ENCODE results near the gene LRP1. TPM values are rescaled to one million over a fixed set of nuclear protein-coding genes. Genes with fewer than 3 reads are reported as not detected.

LRP1 gene
- total and polyA plus RNA-seq, 2 experiments from 2014 or later: 26.6 to 145 TPM

DNA sequence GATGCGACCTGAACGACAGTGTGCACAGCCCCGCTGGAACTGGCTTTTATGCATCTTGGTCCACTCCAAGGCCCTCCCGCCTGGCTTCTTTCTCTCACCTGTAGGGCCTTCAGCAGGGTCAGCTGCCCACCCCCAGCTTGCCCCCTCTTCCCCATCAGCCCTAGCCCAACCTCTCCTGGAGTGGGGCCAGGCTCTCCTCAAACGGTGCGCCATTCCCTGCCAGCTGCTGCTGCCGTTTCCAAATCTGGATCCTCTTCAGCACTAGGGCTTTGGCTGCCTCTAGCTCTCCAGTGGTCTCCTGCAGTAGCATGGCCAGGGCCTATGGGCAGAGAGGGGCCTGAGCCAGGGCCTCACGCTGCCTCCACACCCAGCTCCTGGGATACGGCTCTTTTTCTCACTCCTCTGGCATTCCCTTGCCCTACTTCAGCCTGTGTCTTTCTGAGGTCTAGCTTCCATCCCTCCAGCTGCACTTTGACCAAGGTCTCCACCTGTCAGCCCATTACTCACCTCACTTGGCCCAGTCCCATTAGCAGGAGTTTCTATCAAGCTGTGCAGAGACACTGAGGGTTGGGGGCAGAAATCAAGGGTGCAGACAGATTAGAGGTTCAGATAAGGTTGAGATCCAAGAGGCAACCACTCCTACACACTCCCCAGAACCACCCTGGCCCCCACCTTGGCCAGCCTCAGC, 22.1 kb upstream of the LRP1 start:
- Histone ChIP-seq H2AFZ (no peak overlapping the region), H3K27me3 (ENCODE audit: insufficient read depth) (no peaks in the 10 kb centered on the region), H3K36me3 (ENCODE audit: insufficient read depth) (no peaks in the 10 kb centered on the region), H3K4me2 (no peak overlapping the region), H3K27ac (ENCODE audit: low read depth) (no peak overlapping the region), H3K4me3 (no peak overlapping the region), H3K4me1 (ENCODE audit: insufficient read depth) (peaks cover 17% of the 10 kb centered on the region), H3F3A (replicated peaks; ENCODE audit: low read depth) (peaks cover 6% of the 10 kb centered on the region), H3K9me2 (ENCODE audit: insufficient read depth) (no peaks in the 10 kb centered on the region), H3K79me2 (replicated peaks; ENCODE audit: insufficient read depth) (peaks cover 9% of the 10 kb centered on the region), H4K20me1 (replicated peaks; ENCODE audit: insufficient read depth) (no peaks in the 10 kb centered on the region)
- peaks cover 12% of the 10 kb centered on the region for H3K27me3 Mint-ChIP-seq (ENCODE audit: insufficient read depth, low read depth, poor library complexity)
- ATAC-seq (no peak), DNase-seq (ENCODE audit: low spot score) (no peak)
- TF ChIP-seq POLR2AphosphoS5 (IDR thresholded peaks at IDR 0.05; ENCODE audit: low read depth) (no peak), STAT1 (IDR thresholded peaks at IDR 0.05; ENCODE audit: unreplicated experiment) (no peak), NANOG (IDR thresholded peaks at IDR 0.05; ENCODE audit: borderline replicate concordance) (no peak), CREB1 (CRISPR knock-in tag; IDR thresholded peaks at IDR 0.05; ENCODE audit: low read depth) (no peak), JUNB (IDR thresholded peaks at IDR 0.05; ENCODE audit: unreplicated experiment) (no peak), EZH2 (IDR thresholded peaks at IDR 0.05; ENCODE audit: low read depth, unreplicated experiment) (no peak), ZNF114 (CRISPR knock-in tag; IDR thresholded peaks at IDR 0.05) (no peak), ZNF331 (CRISPR knock-in tag; IDR thresholded peaks at IDR 0.05; ENCODE audit: low read depth) (no peak), EZH2phosphoT487 (IDR thresholded peaks at IDR 0.05; ENCODE audit: unreplicated experiment) (no peak)
- TF ChIP-seq, protein P1, sequence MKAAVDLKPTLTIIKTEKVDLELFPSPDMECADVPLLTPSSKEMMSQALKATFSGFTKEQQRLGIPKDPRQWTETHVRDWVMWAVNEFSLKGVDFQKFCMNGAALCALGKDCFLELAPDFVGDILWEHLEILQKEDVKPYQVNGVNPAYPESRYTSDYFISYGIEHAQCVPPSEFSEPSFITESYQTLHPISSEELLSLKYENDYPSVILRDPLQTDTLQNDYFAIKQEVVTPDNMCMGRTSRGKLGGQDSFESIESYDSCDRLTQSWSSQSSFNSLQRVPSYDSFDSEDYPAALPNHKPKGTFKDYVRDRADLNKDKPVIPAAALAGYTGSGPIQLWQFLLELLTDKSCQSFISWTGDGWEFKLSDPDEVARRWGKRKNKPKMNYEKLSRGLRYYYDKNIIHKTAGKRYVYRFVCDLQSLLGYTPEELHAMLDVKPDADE (IDR thresholded peaks at IDR 0.05): no peak
- TF ChIP-seq, protein P2, sequence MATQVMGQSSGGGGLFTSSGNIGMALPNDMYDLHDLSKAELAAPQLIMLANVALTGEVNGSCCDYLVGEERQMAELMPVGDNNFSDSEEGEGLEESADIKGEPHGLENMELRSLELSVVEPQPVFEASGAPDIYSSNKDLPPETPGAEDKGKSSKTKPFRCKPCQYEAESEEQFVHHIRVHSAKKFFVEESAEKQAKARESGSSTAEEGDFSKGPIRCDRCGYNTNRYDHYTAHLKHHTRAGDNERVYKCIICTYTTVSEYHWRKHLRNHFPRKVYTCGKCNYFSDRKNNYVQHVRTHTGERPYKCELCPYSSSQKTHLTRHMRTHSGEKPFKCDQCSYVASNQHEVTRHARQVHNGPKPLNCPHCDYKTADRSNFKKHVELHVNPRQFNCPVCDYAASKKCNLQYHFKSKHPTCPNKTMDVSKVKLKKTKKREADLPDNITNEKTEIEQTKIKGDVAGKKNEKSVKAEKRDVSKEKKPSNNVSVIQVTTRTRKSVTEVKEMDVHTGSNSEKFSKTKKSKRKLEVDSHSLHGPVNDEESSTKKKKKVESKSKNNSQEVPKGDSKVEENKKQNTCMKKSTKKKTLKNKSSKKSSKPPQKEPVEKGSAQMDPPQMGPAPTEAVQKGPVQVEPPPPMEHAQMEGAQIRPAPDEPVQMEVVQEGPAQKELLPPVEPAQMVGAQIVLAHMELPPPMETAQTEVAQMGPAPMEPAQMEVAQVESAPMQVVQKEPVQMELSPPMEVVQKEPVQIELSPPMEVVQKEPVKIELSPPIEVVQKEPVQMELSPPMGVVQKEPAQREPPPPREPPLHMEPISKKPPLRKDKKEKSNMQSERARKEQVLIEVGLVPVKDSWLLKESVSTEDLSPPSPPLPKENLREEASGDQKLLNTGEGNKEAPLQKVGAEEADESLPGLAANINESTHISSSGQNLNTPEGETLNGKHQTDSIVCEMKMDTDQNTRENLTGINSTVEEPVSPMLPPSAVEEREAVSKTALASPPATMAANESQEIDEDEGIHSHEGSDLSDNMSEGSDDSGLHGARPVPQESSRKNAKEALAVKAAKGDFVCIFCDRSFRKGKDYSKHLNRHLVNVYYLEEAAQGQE (IDR thresholded peaks at IDR 0.05; ENCODE audit: unreplicated experiment): no peak
- TF ChIP-seq, protein P3, sequence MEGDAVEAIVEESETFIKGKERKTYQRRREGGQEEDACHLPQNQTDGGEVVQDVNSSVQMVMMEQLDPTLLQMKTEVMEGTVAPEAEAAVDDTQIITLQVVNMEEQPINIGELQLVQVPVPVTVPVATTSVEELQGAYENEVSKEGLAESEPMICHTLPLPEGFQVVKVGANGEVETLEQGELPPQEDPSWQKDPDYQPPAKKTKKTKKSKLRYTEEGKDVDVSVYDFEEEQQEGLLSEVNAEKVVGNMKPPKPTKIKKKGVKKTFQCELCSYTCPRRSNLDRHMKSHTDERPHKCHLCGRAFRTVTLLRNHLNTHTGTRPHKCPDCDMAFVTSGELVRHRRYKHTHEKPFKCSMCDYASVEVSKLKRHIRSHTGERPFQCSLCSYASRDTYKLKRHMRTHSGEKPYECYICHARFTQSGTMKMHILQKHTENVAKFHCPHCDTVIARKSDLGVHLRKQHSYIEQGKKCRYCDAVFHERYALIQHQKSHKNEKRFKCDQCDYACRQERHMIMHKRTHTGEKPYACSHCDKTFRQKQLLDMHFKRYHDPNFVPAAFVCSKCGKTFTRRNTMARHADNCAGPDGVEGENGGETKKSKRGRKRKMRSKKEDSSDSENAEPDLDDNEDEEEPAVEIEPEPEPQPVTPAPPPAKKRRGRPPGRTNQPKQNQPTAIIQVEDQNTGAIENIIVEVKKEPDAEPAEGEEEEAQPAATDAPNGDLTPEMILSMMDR (conservative IDR thresholded peaks at IDR 0.05; ENCODE audit: low read depth in 2 of 2): no peak
- TF ChIP-seq, protein P4, sequence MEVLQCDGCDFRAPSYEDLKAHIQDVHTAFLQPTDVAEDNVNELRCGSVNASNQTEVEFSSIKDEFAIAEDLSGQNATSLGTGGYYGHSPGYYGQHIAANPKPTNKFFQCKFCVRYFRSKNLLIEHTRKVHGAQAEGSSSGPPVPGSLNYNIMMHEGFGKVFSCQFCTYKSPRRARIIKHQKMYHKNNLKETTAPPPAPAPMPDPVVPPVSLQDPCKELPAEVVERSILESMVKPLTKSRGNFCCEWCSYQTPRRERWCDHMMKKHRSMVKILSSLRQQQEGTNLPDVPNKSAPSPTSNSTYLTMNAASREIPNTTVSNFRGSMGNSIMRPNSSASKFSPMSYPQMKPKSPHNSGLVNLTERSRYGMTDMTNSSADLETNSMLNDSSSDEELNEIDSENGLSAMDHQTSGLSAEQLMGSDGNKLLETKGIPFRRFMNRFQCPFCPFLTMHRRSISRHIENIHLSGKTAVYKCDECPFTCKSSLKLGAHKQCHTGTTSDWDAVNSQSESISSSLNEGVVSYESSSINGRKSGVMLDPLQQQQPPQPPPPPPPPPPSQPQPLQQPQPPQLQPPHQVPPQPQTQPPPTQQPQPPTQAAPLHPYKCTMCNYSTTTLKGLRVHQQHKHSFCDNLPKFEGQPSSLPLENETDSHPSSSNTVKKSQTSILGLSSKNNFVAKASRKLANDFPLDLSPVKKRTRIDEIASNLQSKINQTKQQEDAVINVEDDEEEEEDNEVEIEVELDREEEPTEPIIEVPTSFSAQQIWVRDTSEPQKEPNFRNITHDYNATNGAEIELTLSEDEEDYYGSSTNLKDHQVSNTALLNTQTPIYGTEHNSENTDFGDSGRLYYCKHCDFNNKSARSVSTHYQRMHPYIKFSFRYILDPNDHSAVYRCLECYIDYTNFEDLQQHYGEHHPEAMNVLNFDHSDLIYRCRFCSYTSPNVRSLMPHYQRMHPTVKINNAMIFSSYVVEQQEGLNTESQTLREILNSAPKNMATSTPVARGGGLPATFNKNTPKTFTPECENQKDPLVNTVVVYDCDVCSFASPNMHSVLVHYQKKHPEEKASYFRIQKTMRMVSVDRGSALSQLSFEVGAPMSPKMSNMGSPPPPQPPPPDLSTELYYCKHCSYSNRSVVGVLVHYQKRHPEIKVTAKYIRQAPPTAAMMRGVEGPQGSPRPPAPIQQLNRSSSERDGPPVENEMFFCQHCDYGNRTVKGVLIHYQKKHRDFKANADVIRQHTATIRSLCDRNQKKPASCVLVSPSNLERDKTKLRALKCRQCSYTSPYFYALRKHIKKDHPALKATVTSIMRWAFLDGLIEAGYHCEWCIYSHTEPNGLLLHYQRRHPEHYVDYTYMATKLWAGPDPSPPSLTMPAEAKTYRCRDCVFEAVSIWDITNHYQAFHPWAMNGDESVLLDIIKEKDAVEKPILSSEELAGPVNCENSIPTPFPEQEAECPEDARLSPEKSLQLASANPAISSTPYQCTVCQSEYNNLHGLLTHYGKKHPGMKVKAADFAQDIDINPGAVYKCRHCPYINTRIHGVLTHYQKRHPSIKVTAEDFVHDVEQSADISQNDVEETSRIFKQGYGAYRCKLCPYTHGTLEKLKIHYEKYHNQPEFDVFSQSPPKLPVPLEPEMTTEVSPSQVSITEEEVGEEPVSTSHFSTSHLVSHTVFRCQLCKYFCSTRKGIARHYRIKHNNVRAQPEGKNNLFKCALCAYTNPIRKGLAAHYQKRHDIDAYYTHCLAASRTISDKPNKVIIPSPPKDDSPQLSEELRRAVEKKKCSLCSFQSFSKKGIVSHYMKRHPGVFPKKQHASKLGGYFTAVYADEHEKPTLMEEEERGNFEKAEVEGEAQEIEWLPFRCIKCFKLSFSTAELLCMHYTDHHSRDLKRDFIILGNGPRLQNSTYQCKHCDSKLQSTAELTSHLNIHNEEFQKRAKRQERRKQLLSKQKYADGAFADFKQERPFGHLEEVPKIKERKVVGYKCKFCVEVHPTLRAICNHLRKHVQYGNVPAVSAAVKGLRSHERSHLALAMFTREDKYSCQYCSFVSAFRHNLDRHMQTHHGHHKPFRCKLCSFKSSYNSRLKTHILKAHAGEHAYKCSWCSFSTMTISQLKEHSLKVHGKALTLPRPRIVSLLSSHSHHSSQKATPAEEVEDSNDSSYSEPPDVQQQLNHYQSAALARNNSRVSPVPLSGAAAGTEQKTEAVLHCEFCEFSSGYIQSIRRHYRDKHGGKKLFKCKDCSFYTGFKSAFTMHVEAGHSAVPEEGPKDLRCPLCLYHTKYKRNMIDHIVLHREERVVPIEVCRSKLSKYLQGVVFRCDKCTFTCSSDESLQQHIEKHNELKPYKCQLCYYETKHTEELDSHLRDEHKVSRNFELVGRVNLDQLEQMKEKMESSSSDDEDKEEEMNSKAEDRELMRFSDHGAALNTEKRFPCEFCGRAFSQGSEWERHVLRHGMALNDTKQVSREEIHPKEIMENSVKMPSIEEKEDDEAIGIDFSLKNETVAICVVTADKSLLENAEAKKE (CRISPR knock-in tag; IDR thresholded peaks at IDR 0.05): no peak
- no peaks in the 10 kb centered on the region; the same call in 2 of the 3 replicates for H3K9me3 Mint-ChIP-seq
- H3K27ac Mint-ChIP-seq: no peak overlapping the region
- no peak overlapping the region for H3K4me3 Mint-ChIP-seq
- H3K4me1 Mint-ChIP-seq: peaks cover 16% of the 10 kb centered on the region
- H3K36me3 Mint-ChIP-seq (ENCODE audit: low read depth): peaks cover 32% of the 10 kb centered on the region
